NCI-H2107 treated with DMSO at 0.1 percent for 48 hours (cell line): Measurements from ENCODE around the gene HLA-DQB1.

Experiments used
- DNase-seq: peaks from one replicate; lab custom pipeline; 2025; ENCODE audit not compliant: unreplicated experiment; lab: John Stamatoyannopoulos, UW

The HLA-DQB1 gene

GRCh38 chr6:32627831-32628230, 38.6 kb downstream of the HLA-DQB1 start:
- no peak for DNase-seq

GRCh38 chr6:32627249-32627648, 39.2 kb downstream of the HLA-DQB1 start:
- no peak for DNase-seq

GRCh38 chr6:32625137-32625536, 41.3 kb downstream of the HLA-DQB1 start:
- no peak for DNase-seq

DNA sequence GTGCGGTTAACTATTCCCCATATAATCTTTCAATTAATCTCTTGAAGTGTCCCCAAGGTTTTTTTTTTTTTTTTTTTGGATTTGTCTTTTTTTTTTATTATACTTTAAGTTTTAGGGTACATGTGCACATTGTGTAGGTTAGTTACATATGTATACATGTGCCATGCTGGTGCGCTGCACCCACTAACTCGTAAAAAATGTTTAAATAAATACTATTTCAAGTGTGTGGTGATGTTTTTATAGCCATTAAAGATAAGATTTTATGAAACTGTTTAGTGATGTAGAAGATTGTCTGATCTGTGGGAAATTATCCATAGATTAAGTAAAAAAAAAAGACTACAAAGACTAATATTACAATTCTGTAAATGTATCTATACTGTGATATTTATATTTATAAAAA, 41.9 kb downstream of the HLA-DQB1 start:
- no peak for DNase-seq

DNA sequence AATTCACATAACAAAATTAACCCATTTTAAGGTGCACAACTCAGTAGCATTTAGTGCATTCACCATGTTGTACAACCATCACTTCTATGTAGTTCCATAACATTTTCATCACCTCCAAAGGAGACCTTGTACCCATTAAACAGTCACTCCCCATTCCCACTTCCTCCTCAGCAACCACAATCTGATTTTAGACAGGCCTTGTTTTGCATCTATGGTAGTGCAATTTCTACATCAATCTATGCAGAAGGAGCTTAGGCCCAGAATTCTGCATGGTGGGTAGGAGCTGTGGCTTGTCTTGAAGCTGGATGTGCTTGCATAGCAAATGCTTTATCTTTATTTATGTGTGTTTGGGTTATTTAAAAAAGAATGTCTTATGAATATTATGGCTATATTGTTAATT, 42.8 kb downstream of the HLA-DQB1 start:
- DNase-seq, result no peak

- no peak for DNase-seq
Measured at GRCh38 chr6:32622545-32623401, 43.7 kb downstream of the HLA-DQB1 start.

DNA sequence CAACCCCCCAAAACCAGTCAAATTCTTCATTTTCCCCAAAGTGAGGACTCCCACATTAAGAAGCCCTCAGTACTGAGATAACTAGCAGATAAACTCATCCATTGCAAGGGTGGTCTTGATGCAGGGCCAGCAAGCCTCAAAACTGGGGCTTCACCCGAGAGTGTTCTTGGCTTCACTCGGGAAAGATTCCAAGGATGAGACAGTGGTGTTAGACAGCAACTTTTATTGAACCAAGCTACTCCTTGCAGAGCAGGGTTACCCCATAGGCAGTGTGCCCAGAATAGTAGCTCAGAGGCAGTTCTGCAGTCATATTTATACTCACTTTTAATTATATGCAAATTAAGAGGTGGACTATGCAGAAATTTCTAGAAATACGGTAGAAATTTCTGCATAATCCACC, 45.1 kb downstream of the HLA-DQB1 start:
- DNase-seq, result no peak

- DNase-seq, result no peak
Measured at GRCh38 chr6:32617751-32618150, 48.7 kb downstream of the HLA-DQB1 start.

DNA sequence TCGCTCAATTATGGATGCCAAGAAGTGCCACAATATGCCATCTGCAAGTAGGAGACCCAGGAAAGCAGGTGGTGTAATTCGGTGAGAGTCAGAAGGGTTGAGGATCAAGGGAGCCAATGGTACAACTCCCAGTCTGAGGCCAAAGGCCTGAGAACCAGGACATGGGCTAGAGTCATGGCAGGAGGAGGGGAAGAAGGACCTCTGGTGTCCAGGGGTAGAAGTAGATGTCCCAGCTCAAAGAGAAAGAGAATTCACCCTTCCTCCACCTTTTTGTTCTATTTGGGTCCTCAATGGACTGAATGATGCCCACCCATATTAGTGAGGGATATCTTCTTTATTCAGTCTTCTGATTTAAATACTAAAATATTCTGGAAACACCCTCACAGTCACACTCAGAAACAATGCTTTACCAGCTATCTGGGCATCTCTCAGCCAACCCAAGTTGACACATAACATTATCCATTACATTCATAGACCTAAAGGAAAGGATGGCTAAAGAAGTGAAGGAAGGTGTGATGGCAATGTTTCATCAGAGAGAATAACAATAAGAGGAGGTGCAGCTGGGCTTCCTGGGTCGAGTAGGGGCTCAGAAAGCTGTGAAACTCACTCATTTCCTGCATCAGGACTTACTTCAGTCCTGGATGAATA, 50.4 kb downstream of the HLA-DQB1 start:
- no peak for DNase-seq

DNA sequence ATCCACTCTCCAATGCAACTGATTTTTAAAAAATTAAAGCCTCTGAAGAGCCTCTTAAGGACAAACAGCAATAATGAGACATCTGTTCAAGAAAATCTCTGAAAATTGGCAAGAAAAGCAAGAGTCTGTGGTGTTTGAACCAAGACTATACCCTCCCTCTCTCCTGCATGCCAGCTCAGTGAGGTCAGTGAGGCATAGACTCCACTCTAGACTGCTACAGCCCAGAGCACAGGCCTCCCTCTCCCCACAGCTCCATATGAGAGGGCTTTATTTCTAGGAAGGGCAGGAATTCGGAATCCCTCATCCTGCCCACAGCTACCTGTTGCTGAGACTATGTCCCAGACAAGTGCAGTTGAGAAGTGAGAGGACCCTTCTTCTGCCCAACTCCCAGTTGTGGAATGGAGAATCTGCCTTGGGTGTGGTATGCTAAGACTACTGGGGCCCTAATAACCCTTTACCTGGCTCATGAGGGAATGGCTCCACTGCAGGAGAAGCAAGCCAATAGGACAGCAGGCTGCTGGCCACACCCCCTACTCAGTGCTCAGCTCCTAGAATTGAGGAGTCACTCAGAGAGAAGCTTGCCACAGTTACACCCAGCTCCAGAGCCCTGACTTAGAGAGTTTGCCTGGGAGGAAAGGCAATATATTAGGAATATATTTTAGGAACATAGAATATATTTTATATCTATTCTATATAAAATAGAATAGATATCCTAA, 51.9 kb downstream of the HLA-DQB1 start:
- no peak for DNase-seq

- no peak for DNase-seq
Measured at GRCh38 chr6:32613475-32613874, 53.0 kb downstream of the HLA-DQB1 start.

DNA sequence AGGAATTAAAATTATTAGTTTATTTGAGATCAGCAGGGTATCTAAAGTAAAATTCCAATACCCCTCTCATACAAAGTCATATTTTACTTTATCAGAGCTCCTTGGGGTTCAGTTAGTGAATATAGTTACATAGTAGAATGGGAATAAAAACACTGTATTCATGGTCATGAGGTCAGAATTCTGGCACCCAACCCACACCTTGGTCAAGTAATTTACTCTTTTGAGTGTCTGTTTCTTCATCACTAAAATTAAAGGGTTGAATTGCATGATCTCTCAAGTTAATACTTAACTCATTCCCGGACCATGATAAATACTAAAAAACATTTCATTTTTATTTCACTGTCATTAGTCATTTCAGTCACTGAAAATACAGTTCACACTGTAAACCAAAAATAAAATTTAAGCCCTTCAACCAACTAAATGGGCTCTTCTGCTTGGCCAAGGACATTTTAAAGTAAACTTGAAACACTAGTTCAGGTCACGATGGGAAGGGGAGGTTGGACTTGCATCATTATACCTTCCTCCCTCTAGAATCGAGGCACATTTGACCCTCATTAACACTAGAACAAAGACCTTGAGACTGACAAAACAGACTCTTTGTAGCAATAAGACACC, 55.7 kb downstream of the HLA-DQB1 start:
- no peak for DNase-seq

- DNase-seq, result no peak
Measured at GRCh38 chr6:32609731-32610640, 56.5 kb downstream of the HLA-DQB1 start.
